SK-N-SH treated with all-trans-retinoic acid at 6 μM for 48 hours (cell line): ENCODE measurements around the gene IGLL1.
A peak's percentile ranks its signal among the peaks of the same experiment; 100 is the strongest.
"Not testable (repeated sequence)": the region's sequence is repeated elsewhere in the genome, so short reads cannot be mapped to it uniquely, and the experiment has no call there.

Experiments used
- ATAC-seq: fragments of 200-7000 bp; cut with Tn5 transposase; 3 replicates; pipeline ENCODE4 v1.9.1; 2020; ENCODE audit warnings: mild to moderate bottlenecking, moderate library complexity
- ARNTL ChIP-seq: fragments of 450-650 bp; formaldehyde crosslinking; IDR thresholded peaks from 2 replicates; pipeline ENCODE4 v1.5.0; 2020; ENCODE audit warnings: low read depth, mild to moderate bottlenecking, moderate library complexity, borderline replicate concordance
- BACH2 ChIP-seq: fragments of 250-450 bp; sonication (Bioruptor Pico); IDR thresholded peaks from 2 replicates; pipeline ENCODE4 v1.9.0; 2021; ENCODE audit warnings: mild to moderate bottlenecking, borderline replicate concordance
- CSDC2 ChIP-seq: fragments of 250-450 bp; sonication (Bioruptor Pico); IDR thresholded peaks from 2 replicates; pipeline ENCODE4 v1.5.0; 2020; ENCODE audit warnings: mild to moderate bottlenecking, moderate library complexity
- ESRRG ChIP-seq: fragments of 250-450 bp; sonication (Bioruptor Pico); IDR thresholded peaks from 2 replicates; pipeline ENCODE4 v1.6.1; 2021; ENCODE audit warnings: mild to moderate bottlenecking
- GLIS3 ChIP-seq: fragments of 250-450 bp; sonication (Bioruptor Pico); IDR thresholded peaks from 2 replicates; pipeline ENCODE4 v1.5.0; 2020; ENCODE audit warnings: mild to moderate bottlenecking, moderate library complexity
- ISL1 ChIP-seq: fragments of 250-450 bp; sonication (Bioruptor Pico); IDR thresholded peaks from 2 replicates; pipeline ENCODE4 v2.1.2; 2022; ENCODE audit warnings: mild to moderate bottlenecking, moderate library complexity
- OSR1 ChIP-seq: fragments of 250-450 bp; sonication (Bioruptor Pico); IDR thresholded peaks from 2 replicates; pipeline ENCODE4 v1.8.0; 2022; ENCODE audit warnings: moderate library complexity, mild to moderate bottlenecking, inconsistent platforms
- PPARA ChIP-seq: fragments of 250-450 bp; sonication (Bioruptor Pico); IDR thresholded peaks from 2 replicates; pipeline ENCODE4 v1.5.0; 2020; ENCODE audit warnings: mild to moderate bottlenecking, borderline replicate concordance
- RARB ChIP-seq: fragments of 250-450 bp; sonication (Bioruptor Pico); IDR thresholded peaks from 2 replicates; pipeline ENCODE4 v1.8.0; 2021; ENCODE audit warnings: mild to moderate bottlenecking, moderate library complexity
- SNAI2 ChIP-seq: fragments of 250-450 bp; sonication (Bioruptor Pico); IDR thresholded peaks from 2 replicates; pipeline ENCODE4 v1.5.0; 2020; ENCODE audit warnings: mild to moderate bottlenecking, moderate library complexity
- TCF4 ChIP-seq: fragments of 250-450 bp; sonication (Bioruptor Pico); IDR thresholded peaks from 2 replicates; pipeline ENCODE4 v1.8.0; 2021; ENCODE audit warnings: mild to moderate bottlenecking, moderate library complexity, borderline replicate concordance
- TOX ChIP-seq: fragments of 250-450 bp; sonication (Bioruptor Pico); IDR thresholded peaks from 2 replicates; pipeline ENCODE4 v1.8.0; 2021; ENCODE audit warnings: mild to moderate bottlenecking, moderate library complexity, borderline replicate concordance
- ZC3H10 ChIP-seq: fragments of 250-450 bp; sonication (Bioruptor Pico); IDR thresholded peaks from 2 replicates; pipeline ENCODE4 v1.5.1; 2021; ENCODE audit warnings: mild to moderate bottlenecking, moderate library complexity
- ZFP3 ChIP-seq: fragments of 250-450 bp; sonication (Bioruptor Pico); IDR thresholded peaks from 2 replicates; pipeline ENCODE4 v1.5.0; 2020; ENCODE audit warnings: mild to moderate bottlenecking, moderate library complexity
- ZFP30 ChIP-seq: fragments of 450-650 bp; formaldehyde crosslinking; IDR thresholded peaks from 2 replicates; pipeline ENCODE4 v1.5.0; 2022; ENCODE audit warnings: mild to moderate bottlenecking, moderate library complexity
- ZNF565 ChIP-seq: fragments of 450-650 bp; formaldehyde crosslinking; conservative IDR thresholded peaks from 2 replicates; pipeline ENCODE4 v1.5.0; 2020; ENCODE audit warnings: low read depth, mild to moderate bottlenecking, moderate library complexity
- ZNF70 ChIP-seq: fragments of 450-650 bp; formaldehyde crosslinking; IDR thresholded peaks from 2 replicates; pipeline ENCODE4 v1.5.0; 2020; ENCODE audit warnings: mild to moderate bottlenecking, moderate library complexity
- TF ChIP-seq, protein P1 (sequence below): fragments of 250-450 bp; sonication (Bioruptor Pico); IDR thresholded peaks from 2 replicates; pipeline ENCODE4 v1.5.0; 2020; ENCODE audit warnings: mild to moderate bottlenecking, moderate library complexity
- TF ChIP-seq, protein P2 (sequence below): fragments of 250-450 bp; sonication (Bioruptor Pico); IDR thresholded peaks from 2 replicates; pipeline ENCODE4 v1.8.0; 2021; ENCODE audit warnings: low read depth, mild to moderate bottlenecking, moderate library complexity, borderline replicate concordance
- TF ChIP-seq, protein P3 (sequence below): fragments of 250-450 bp; sonication (Bioruptor Pico); IDR thresholded peaks from 2 replicates; pipeline ENCODE4 v1.8.0; 2020; ENCODE audit warnings: mild to moderate bottlenecking, moderate library complexity, borderline replicate concordance
- TF ChIP-seq, protein P4 (sequence below): fragments of 250-450 bp; sonication (Bioruptor Pico); IDR thresholded peaks from 2 replicates; pipeline ENCODE4 v1.5.1; 2020; ENCODE audit warnings: low read depth, mild to moderate bottlenecking, moderate library complexity

Gene IGLL1

DNA sequence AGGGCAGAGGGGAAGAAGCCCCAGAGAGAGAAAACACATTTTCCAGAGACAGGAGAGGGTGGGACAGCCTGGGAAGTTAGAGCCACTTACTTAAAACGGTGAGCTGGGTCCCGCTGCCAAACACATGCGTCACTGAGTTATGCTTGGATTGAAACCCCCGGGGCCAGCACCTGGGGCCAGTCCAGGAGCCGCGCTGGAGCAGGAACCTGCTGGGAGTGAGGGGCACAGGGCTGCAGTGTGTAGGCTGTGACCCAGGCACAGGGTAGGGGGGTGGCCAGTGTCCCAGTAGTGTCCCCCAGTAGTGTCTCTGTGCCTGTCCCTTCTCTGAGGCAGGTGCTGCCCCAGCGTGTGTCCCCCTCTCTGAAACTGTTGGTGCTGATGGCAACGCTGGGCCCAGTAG is 5.2 kb downstream of the IGLL1 start:
- ATAC-seq: no peak; the same call in 2 of the 3 replicates
- TF ChIP-seq BACH2 (CRISPR knock-in tag) (no peak), ZNF565 (no peak), TCF4 (CRISPR knock-in tag) (no peak), ZNF70 (CRISPR knock-in tag) (no peak), PPARA (CRISPR knock-in tag) (no peak), ZFP3 (CRISPR knock-in tag) (no peak), ARNTL (CRISPR knock-in tag) (no peak), ESRRG (CRISPR knock-in tag) (no peak), RARB (CRISPR knock-in tag) (no peak), TOX (CRISPR knock-in tag) (no peak), CSDC2 (CRISPR knock-in tag) (no peak), ZC3H10 (CRISPR knock-in tag) (no peak), ZFP30 (CRISPR knock-in tag) (no peak), GLIS3 (CRISPR knock-in tag) (no peak), SNAI2 (CRISPR knock-in tag) (no peak), ISL1 (CRISPR knock-in tag) (no peak)
- TF ChIP-seq, protein P1, sequence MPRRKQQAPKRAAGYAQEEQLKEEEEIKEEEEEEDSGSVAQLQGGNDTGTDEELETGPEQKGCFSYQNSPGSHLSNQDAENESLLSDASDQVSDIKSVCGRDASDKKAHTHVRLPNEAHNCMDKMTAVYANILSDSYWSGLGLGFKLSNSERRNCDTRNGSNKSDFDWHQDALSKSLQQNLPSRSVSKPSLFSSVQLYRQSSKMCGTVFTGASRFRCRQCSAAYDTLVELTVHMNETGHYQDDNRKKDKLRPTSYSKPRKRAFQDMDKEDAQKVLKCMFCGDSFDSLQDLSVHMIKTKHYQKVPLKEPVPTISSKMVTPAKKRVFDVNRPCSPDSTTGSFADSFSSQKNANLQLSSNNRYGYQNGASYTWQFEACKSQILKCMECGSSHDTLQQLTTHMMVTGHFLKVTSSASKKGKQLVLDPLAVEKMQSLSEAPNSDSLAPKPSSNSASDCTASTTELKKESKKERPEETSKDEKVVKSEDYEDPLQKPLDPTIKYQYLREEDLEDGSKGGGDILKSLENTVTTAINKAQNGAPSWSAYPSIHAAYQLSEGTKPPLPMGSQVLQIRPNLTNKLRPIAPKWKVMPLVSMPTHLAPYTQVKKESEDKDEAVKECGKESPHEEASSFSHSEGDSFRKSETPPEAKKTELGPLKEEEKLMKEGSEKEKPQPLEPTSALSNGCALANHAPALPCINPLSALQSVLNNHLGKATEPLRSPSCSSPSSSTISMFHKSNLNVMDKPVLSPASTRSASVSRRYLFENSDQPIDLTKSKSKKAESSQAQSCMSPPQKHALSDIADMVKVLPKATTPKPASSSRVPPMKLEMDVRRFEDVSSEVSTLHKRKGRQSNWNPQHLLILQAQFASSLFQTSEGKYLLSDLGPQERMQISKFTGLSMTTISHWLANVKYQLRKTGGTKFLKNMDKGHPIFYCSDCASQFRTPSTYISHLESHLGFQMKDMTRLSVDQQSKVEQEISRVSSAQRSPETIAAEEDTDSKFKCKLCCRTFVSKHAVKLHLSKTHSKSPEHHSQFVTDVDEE (CRISPR knock-in tag): no peak
- TF ChIP-seq, protein P2, sequence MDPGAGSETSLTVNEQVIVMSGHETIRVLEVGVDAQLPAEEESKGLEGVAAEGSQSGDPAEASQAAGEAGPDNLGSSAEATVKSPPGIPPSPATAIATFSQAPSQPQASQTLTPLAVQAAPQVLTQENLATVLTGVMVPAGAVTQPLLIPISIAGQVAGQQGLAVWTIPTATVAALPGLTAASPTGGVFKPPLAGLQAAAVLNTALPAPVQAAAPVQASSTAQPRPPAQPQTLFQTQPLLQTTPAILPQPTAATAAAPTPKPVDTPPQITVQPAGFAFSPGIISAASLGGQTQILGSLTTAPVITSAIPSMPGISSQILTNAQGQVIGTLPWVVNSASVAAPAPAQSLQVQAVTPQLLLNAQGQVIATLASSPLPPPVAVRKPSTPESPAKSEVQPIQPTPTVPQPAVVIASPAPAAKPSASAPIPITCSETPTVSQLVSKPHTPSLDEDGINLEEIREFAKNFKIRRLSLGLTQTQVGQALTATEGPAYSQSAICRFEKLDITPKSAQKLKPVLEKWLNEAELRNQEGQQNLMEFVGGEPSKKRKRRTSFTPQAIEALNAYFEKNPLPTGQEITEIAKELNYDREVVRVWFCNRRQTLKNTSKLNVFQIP (CRISPR knock-in tag): no peak
- TF ChIP-seq, protein P3, sequence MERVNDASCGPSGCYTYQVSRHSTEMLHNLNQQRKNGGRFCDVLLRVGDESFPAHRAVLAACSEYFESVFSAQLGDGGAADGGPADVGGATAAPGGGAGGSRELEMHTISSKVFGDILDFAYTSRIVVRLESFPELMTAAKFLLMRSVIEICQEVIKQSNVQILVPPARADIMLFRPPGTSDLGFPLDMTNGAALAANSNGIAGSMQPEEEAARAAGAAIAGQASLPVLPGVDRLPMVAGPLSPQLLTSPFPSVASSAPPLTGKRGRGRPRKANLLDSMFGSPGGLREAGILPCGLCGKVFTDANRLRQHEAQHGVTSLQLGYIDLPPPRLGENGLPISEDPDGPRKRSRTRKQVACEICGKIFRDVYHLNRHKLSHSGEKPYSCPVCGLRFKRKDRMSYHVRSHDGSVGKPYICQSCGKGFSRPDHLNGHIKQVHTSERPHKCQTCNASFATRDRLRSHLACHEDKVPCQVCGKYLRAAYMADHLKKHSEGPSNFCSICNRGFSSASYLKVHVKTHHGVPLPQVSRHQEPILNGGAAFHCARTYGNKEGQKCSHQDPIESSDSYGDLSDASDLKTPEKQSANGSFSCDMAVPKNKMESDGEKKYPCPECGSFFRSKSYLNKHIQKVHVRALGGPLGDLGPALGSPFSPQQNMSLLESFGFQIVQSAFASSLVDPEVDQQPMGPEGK (CRISPR knock-in tag): no peak

DNA sequence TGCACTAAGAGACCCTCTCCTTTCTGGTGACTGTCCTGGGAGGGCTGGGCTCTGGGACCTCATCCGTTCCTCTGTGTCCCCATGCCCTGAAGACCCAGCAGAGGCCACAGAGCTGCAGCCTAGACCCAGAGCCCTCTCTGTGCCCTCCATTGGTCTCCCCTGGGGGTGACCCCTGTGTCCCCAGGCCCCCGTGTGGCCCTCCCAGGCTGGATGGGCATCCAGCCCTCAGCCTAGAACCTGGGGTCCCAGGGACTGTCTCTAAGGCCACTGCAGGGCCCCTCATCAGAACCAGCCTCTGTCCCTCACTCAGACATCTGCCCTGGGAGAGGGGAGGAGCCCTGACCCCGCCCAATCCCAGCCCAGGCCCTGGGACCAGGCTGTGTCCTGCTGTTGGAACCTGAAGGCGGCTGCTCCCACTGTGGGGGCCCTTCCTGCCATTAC is 5.7 kb downstream of the IGLL1 start:
- no peak for TF ChIP-seq ZNF70 (CRISPR knock-in tag)
- no peak for TF ChIP-seq RARB (CRISPR knock-in tag)
- TF ChIP-seq, protein P2 (CRISPR knock-in tag): no peak
- TF ChIP-seq ZFP30 (CRISPR knock-in tag): no peak
- no peak for TF ChIP-seq OSR1
- TF ChIP-seq ZC3H10 (CRISPR knock-in tag): no peak
- no peak for TF ChIP-seq ESRRG (CRISPR knock-in tag)
- no peak for TF ChIP-seq SNAI2 (CRISPR knock-in tag)
- TF ChIP-seq TCF4 (CRISPR knock-in tag): no peak
- TF ChIP-seq ZFP3 (CRISPR knock-in tag): no peak
- TF ChIP-seq CSDC2 (CRISPR knock-in tag): no peak
- TF ChIP-seq, protein P1 (CRISPR knock-in tag): no peak
- no peak for TF ChIP-seq PPARA (CRISPR knock-in tag)
- TF ChIP-seq ZNF565: no peak
- TF ChIP-seq GLIS3 (CRISPR knock-in tag): no peak
- no peak for TF ChIP-seq ISL1 (CRISPR knock-in tag)
- TF ChIP-seq, protein P3 (CRISPR knock-in tag): no peak
- no peak for TF ChIP-seq BACH2 (CRISPR knock-in tag)
- TF ChIP-seq, protein P4, sequence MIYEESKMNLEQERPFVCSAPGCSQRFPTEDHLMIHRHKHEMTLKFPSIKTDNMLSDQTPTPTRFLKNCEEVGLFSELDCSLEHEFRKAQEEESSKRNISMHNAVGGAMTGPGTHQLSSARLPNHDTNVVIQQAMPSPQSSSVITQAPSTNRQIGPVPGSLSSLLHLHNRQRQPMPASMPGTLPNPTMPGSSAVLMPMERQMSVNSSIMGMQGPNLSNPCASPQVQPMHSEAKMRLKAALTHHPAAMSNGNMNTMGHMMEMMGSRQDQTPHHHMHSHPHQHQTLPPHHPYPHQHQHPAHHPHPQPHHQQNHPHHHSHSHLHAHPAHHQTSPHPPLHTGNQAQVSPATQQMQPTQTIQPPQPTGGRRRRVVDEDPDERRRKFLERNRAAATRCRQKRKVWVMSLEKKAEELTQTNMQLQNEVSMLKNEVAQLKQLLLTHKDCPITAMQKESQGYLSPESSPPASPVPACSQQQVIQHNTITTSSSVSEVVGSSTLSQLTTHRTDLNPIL (CRISPR knock-in tag): no peak
- peak; percentile 32; the same call in 2 of the 3 replicates for ATAC-seq

DNA sequence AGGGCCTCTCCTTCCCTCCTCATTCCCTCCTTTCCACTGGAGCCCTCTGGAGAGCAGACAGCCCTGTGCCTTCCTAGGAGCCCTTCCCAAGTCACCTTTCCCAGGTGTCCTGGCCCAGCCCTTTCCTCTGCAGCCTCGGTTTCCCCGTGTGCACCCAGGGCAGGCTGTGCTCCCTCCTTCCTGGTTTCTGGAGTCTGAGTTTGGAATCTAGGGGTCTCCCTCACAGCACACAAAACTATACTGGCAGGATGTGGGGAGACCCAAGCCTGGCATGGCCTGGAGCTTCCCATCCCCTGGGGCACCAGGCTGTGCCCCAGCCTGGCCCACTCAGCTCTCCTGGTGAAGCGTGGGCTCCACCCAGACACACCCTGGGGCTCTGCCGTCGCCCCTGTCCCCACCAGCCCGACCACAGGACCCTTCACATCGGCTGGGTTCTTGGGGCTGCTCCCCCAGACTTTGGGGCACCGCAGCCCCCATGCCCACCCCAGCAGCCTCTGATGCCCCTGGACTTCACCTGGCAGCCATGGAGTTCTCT is 6.3 kb downstream of the IGLL1 start:
- not testable (repeated sequence) for ATAC-seq

DNA sequence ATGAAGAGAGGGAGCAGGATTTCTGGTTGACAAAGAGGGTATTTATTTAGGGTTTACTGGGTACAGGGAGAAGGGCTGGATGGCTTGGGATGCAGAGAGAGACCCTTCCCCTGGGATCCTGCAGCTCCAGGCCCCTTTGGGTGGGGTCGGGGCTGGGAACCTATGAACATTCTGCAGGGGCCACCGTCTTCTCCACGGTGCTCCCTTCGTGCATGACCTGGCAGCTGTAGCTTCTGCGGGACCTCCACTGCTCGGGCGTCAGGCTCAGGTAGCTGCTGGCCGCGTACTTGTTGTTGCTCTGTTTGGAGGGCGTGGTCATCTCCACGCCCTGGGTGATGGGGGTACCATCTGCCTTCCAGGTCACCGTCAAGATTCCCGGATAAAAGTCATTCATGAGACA is 7.0 kb downstream of the IGLL1 start:
- ATAC-seq: not testable (repeated sequence)
